A673 (cell line): ENCODE results near the gene SFMBT2. TPM values are rescaled to one million over a fixed set of nuclear protein-coding genes. Genes with fewer than 3 reads are reported as not detected.

Experiments
- BruUV-seq: library from RNA; stranded (reverse); fragments of 400-500 nt; replicated peaks from 2 replicates; lab custom pipeline; 2021; lab: Mats Ljungman, UMichigan
- CTCF ChIA-PET: fragments of 300-600 bp; sonication (Branson Sonifier 250); formaldehyde crosslinking; loops from one replicate; lab custom pipeline; 2022; ENCODE audit warnings: antibody characterized with exemption; lab: Charles Lee
- POLR2A ChIA-PET: fragments of 300-600 bp; sonication (Branson Sonifier 250); formaldehyde crosslinking; loops from one replicate; lab custom pipeline; 2022; ENCODE audit warnings: antibody characterized with exemption; ENCODE audit not compliant: low non-redundant PET; lab: Charles Lee
- DNase-seq: peaks from one replicate; pipeline ENCODE4 v3.0.0-alpha.2; 2015; ENCODE audit warnings: low spot score
- H3K27ac ChIP-seq: fragments of 200-600 bp; sonication (generic); 2 replicates; pipeline ENCODE4 v1.5.1; 2016; ENCODE audit warnings: mixed run types, low read depth, mild to moderate bottlenecking, mixed read lengths, antibody characterized with exemption, low read length; ENCODE audit not compliant: poor library complexity, severe bottlenecking
- H3K27me3 ChIP-seq: fragments of 200-600 bp; sonication (generic); replicated peaks from 2 replicates; pipeline ENCODE4 v1.6.1; 2017; ENCODE audit warnings: mixed run types, low read depth, mild to moderate bottlenecking, mixed read lengths, antibody characterized with exemption, low read length; ENCODE audit not compliant: insufficient read depth, poor library complexity
- H3K36me3 ChIP-seq: fragments of 200-600 bp; sonication (generic); 2 replicates; pipeline ENCODE4 v1.6.1; 2016; ENCODE audit warnings: mixed run types, mild to moderate bottlenecking, mixed read lengths, antibody characterized with exemption, low read length; ENCODE audit not compliant: insufficient read depth, poor library complexity, severe bottlenecking
- H3K4me1 ChIP-seq: fragments of 200-600 bp; sonication (generic); 2 replicates; pipeline ENCODE4 v1.6.1; 2017; ENCODE audit warnings: mixed run types, mild to moderate bottlenecking, mixed read lengths, antibody characterized with exemption, low read length; ENCODE audit not compliant: insufficient read depth, poor library complexity, severe bottlenecking
- H3K4me3 ChIP-seq: fragments of 200-600 bp; sonication (generic); 2 replicates; pipeline ENCODE4 v1.5.1; 2016; ENCODE audit warnings: low read depth, mixed run types, mild to moderate bottlenecking, mixed read lengths, low read length; ENCODE audit not compliant: poor library complexity, severe bottlenecking
- H3K9me3 ChIP-seq: fragments of 200-600 bp; sonication (generic); 2 replicates; pipeline ENCODE4 v1.6.1; 2016; ENCODE audit warnings: mixed run types, low read depth, mild to moderate bottlenecking, mixed read lengths, antibody characterized with exemption, low read length; ENCODE audit not compliant: poor library complexity, severe bottlenecking
- EZH2 ChIP-seq: fragments of 200-600 bp; sonication (generic); IDR thresholded peaks from 2 replicates; pipeline ENCODE4 v1.6.1; 2017; ENCODE audit warnings: borderline replicate concordance, low read depth, mild to moderate bottlenecking, mixed read lengths, antibody characterized with exemption, low read length; ENCODE audit not compliant: poor library complexity, severe bottlenecking
- intact Hi-C: fragments of 100-400 bp; cut with micrococcal nuclease; formaldehyde crosslinking; loops from one replicate; pipeline ENCODE4 v1.10.0; 2022; ENCODE audit not compliant: unreplicated experiment
- total RNA-seq: library from RNA; stranded (reverse); gene quantifications from 2 replicates; pipeline ENCODE4 v1.2.3, GENCODE V29; 2021
- TF ChIP-seq, protein P1 (sequence below): fragments of 300-800, 200-600 bp; sonication (generic); conservative IDR thresholded peaks from 2 replicates; pipeline ENCODE4 v1.5.1; 2017; ENCODE audit warnings: low read depth, mild to moderate bottlenecking, antibody characterized with exemption, low read length, moderate library complexity, mixed read lengths

Gene SFMBT2
- total RNA-seq, 1 experiment from 2014 or later = 8.2 TPM

DNA sequence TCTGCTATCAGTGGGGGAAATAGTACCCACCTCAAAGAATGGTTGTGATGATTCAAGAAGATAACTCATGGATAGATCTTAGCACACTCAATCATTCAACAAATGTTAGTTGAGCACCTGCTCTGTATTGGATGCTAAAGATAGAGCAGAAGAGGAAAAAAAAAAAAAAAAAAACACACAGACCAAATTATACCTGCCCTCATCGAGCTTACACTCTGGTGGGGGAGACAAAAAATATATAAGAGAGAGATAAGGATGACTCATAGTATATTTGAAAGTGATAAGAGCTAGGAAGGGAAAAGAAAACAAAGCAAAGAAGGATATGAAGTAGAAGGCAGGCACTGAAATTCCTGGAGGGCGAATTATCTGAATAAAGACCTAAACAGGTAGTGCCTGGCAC lies 258.5 kb downstream of the SFMBT2 start:
- ChIA-PET POLR2A (no interaction called here), CTCF (no interaction called here)
- Histone ChIP-seq H3K36me3 (no peaks in the 10 kb centered on the region), H3K9me3 (no peaks in the 10 kb centered on the region), H3K27me3 (peaks cover 47% of the 10 kb centered on the region), H3K4me1 (no peaks in the 10 kb centered on the region), H3K27ac (no peak overlapping the region), H3K4me3 (no peak overlapping the region)
- no peak for DNase-seq
- no TSS peak for BruUV-seq
- intact Hi-C loops = no loop called here
- no peak for TF ChIP-seq EZH2

DNA sequence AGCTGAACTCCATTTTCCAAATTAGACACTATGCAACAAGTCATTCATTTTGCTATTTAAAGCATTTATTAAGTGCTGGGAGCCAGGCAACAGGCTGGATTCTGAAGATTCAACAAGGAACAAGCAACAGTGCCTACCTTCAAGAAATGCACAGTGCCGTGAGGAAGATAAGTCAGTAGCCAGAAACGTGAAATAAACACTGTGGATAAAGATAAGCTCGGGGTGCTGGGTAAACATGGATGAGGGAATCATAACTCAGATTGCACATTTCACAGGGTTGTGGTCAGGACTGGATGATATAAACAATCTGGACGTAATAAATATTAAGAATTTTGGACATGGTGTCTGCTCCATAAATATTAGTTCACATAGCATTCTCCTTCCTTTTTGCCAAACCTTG lies 259.3 kb downstream of the SFMBT2 start:
- TF ChIP-seq, protein P1, sequence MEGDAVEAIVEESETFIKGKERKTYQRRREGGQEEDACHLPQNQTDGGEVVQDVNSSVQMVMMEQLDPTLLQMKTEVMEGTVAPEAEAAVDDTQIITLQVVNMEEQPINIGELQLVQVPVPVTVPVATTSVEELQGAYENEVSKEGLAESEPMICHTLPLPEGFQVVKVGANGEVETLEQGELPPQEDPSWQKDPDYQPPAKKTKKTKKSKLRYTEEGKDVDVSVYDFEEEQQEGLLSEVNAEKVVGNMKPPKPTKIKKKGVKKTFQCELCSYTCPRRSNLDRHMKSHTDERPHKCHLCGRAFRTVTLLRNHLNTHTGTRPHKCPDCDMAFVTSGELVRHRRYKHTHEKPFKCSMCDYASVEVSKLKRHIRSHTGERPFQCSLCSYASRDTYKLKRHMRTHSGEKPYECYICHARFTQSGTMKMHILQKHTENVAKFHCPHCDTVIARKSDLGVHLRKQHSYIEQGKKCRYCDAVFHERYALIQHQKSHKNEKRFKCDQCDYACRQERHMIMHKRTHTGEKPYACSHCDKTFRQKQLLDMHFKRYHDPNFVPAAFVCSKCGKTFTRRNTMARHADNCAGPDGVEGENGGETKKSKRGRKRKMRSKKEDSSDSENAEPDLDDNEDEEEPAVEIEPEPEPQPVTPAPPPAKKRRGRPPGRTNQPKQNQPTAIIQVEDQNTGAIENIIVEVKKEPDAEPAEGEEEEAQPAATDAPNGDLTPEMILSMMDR = no peak
- TF ChIP-seq EZH2 = no peak
- Histone ChIP-seq H3K36me3 (no peaks in the 10 kb centered on the region), H3K9me3 (no peaks in the 10 kb centered on the region), H3K27ac (no peak overlapping the region), H3K27me3 (peaks cover 52% of the 10 kb centered on the region), H3K4me1 (no peaks in the 10 kb centered on the region), H3K4me3 (no peak overlapping the region)
- ChIA-PET POLR2A (interaction anchor here (0.7 kb wide), 1 partner anchor 1028 kb away, joined by 19 read pairs; no protein-coding TSS in a partner anchor), CTCF (no interaction called here)
- BruUV-seq = no TSS peak
- DNase-seq = no peak
- intact Hi-C loops = no loop called here

DNA sequence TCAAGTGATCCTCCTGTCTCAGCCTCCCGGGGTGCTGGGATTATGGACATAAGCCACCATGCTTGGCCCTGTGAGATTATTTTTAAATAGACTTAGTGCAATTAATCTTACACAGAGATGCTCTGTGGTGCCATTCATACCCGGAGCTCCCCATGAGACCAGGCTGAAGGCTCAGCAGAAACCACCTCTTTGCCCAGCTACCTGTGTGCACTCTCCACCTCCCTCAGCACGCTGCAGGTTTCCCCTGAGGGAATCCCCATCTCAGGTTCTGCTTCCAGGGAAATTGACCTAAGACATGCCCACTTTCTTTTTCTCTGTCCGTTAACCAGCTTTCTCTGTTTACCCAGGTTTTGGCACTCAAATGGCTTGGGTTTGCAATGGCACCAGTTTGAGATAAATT lies 260.5 kb downstream of the SFMBT2 start:
- Histone ChIP-seq H3K27ac (no peak overlapping the region), H3K4me1 (no peaks in the 10 kb centered on the region), H3K36me3 (no peaks in the 10 kb centered on the region), H3K4me3 (no peak overlapping the region), H3K27me3 (peaks cover 56% of the 10 kb centered on the region), H3K9me3 (no peaks in the 10 kb centered on the region)
- no TSS peak for BruUV-seq
- ChIA-PET CTCF (no interaction called here), POLR2A (no interaction called here)
- no peak for TF ChIP-seq EZH2
- TF ChIP-seq, protein P1 = no peak
- intact Hi-C loops = no loop called here
- no peak for DNase-seq

DNA sequence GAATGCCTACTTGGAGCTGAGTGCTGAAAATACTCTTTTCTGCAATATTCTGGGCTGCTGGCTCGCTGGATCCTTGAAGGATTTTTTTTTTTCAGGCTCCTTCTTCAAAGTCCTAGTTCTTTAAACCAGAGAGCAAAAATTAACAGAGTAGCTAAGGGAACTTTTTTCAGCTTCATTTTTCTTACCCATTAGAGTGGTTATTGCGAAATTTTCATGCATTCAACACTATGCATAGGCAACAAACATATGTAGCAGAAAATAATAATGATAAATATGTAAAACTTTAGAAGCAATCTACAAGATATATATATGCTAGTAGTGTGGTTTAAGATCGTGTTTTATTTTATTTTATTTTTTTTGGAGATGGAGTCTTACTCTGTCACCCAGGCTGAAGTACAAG lies 264.6 kb downstream of the SFMBT2 start:
- CTCF ChIA-PET = no interaction called here
- POLR2A ChIA-PET = no interaction called here
- no TSS peak for BruUV-seq

More for the DNA sequence above, 264.6 kb downstream of the SFMBT2 start:
- no peak for DNase-seq
- H3K9me3 ChIP-seq = no peaks in the 10 kb centered on the region
- H3K36me3 ChIP-seq = no peaks in the 10 kb centered on the region
- peaks cover 62% of the 10 kb centered on the region for H3K27me3 ChIP-seq
- intact Hi-C loops = no loop called here
- no peak overlapping the region for H3K4me3 ChIP-seq
- no peaks in the 10 kb centered on the region for H3K4me1 ChIP-seq
- TF ChIP-seq, protein P1 = no peak
- TF ChIP-seq EZH2 = no peak
- no peak overlapping the region for H3K27ac ChIP-seq
